GM21526 (cell line): ENCODE results near the gene VPS16.
"Not testable (repeated sequence)": the region's sequence is repeated elsewhere in the genome, so short reads cannot be mapped to it uniquely, and the experiment has no call there.

Experiments
- ATAC-seq: cut with Tn5 transposase; IDR thresholded peaks from one replicate; pipeline ENCODE4 v1.9.1; 2021; ENCODE audit warnings: moderate library complexity; ENCODE audit not compliant: unreplicated experiment, low FRiP score

VPS16 gene

GRCh38 chr20:2892376-2892775 is 51.8 kb downstream of the VPS16 start:
- no peak for ATAC-seq

GRCh38 chr20:2894221-2894620 is 53.7 kb downstream of the VPS16 start:
- ATAC-seq, result no peak

GRCh38 chr20:2895154-2895553 is 54.6 kb downstream of the VPS16 start:
- not testable (repeated sequence) for ATAC-seq

- ATAC-seq, result no peak
These were observed 58.7 kb downstream of the VPS16 start for GRCh38 chr20:2899243-2899642.

GRCh38 chr20:2900845-2901592 is 60.5 kb downstream of the VPS16 start:
- ATAC-seq, result no peak

GRCh38 chr20:2902291-2902690 is 61.7 kb downstream of the VPS16 start:
- ATAC-seq, result no peak

- ATAC-seq, result no peak
These were observed 62.3 kb downstream of the VPS16 start for GRCh38 chr20:2902818-2903217.

GRCh38 chr20:2903686-2904085 is 63.1 kb downstream of the VPS16 start:
- ATAC-seq, result no peak

- no peak for ATAC-seq
These were observed 67.0 kb downstream of the VPS16 start for GRCh38 chr20:2907519-2907918.

GRCh38 chr20:2909953-2910352 is 69.4 kb downstream of the VPS16 start:
- ATAC-seq, result no peak

- no peak for ATAC-seq
These were observed 70.7 kb downstream of the VPS16 start for GRCh38 chr20:2911200-2911599.

GRCh38 chr20:2914160-2914559 is 73.6 kb downstream of the VPS16 start:
- no peak for ATAC-seq
